Stimulated activated CD4-positive, alpha-beta T cell treated with anti-CD3 and anti-CD28 coated beads, Interleukin-1b, Interleukin-23, amount 100 ng/mL, for 4 hours (primary cell): ENCODE results near the gene SH3BGRL2.
A peak's percentile ranks its signal among the peaks of the same experiment; 100 is the strongest.

Source experiments
- DNase-seq, 2 donors: peaks; one replicate each; pipeline ENCODE4 v3.0.0-alpha.2; 2020; ENCODE audit warnings: low read depth in 2 of 2

SH3BGRL2 gene

GRCh38 chr6:79630883-79631692 lies at the start of gene SH3BGRL2:
TSS of gene SH3BGRL2 (plus strand) at chr6:79631329. CDS start at chr6:79631462, 133 bp downstream.
- peak; percentile 5 to 12 for DNase-seq

- DNase-seq, result no peak
Observed at GRCh38 chr6:79584332-79584731, 46.8 kb upstream of the SH3BGRL2 start.

GRCh38 chr6:79586548-79586947 lies 44.6 kb upstream of the SH3BGRL2 start:
- no peak for DNase-seq

- DNase-seq, result no peak
Observed at GRCh38 chr6:79589701-79590100, 41.4 kb upstream of the SH3BGRL2 start.

- DNase-seq, result no peak
Observed at GRCh38 chr6:79597155-79597554, 34.0 kb upstream of the SH3BGRL2 start.

GRCh38 chr6:79598012-79598411 lies 33.1 kb upstream of the SH3BGRL2 start:
- DNase-seq, result no peak

GRCh38 chr6:79599725-79600259 lies 31.3 kb upstream of the SH3BGRL2 start:
- DNase-seq, result no peak

- DNase-seq, result no peak
Observed at GRCh38 chr6:79600313-79600712, 30.8 kb upstream of the SH3BGRL2 start.

- DNase-seq, result no peak
Observed at GRCh38 chr6:79600812-79601609, 30.1 kb upstream of the SH3BGRL2 start.

- DNase-seq, result no peak
Observed at GRCh38 chr6:79602859-79603258, 28.3 kb upstream of the SH3BGRL2 start.

- no peak for DNase-seq
Observed at GRCh38 chr6:79604583-79605037, 26.5 kb upstream of the SH3BGRL2 start.

- no peak for DNase-seq
Observed at GRCh38 chr6:79605061-79605460, 26.1 kb upstream of the SH3BGRL2 start.

GRCh38 chr6:79605968-79606764 lies 25.0 kb upstream of the SH3BGRL2 start:
- DNase-seq, result no peak

- no peak for DNase-seq
Observed at GRCh38 chr6:79607000-79607399, 24.1 kb upstream of the SH3BGRL2 start.

- DNase-seq, result no peak
Observed at GRCh38 chr6:79608334-79609224, 22.6 kb upstream of the SH3BGRL2 start.

GRCh38 chr6:79609225-79609595 lies 21.9 kb upstream of the SH3BGRL2 start:
- DNase-seq, result no peak

GRCh38 chr6:79610306-79611009 lies 20.7 kb upstream of the SH3BGRL2 start:
- DNase-seq, result no peak

- no peak for DNase-seq
Observed at GRCh38 chr6:79612457-79612856, 18.7 kb upstream of the SH3BGRL2 start.

GRCh38 chr6:79612918-79613317 lies 18.2 kb upstream of the SH3BGRL2 start:
- DNase-seq, result no peak

GRCh38 chr6:79613912-79614311 lies 17.2 kb upstream of the SH3BGRL2 start:
- no peak for DNase-seq
